ENCODE results near the gene GIT2. TPM values are rescaled to one million over a fixed set of nuclear protein-coding genes. Genes with fewer than 3 reads are reported as not detected.

Gene GIT2
- total RNA-seq, 1 experiment from 2014 or later, result 23.0 TPM

- no peak for DNase-seq (ENCODE audit: extremely low read depth, low read depth)
Measured at GRCh38 chr12:110007881-110008280, 11.7 kb upstream of the GIT2 start.

GRCh38 chr12:110006115-110006514 lies 9.9 kb upstream of the GIT2 start:
- no peak for DNase-seq (ENCODE audit: extremely low read depth, low read depth)

- no peak for DNase-seq (ENCODE audit: extremely low read depth, low read depth)
Measured at GRCh38 chr12:110005319-110005973, 9.3 kb upstream of the GIT2 start.

- DNase-seq (ENCODE audit: extremely low read depth, low read depth), result no peak
Measured at GRCh38 chr12:110004598-110004997, 8.4 kb upstream of the GIT2 start.

- no peak for DNase-seq (ENCODE audit: extremely low read depth, low read depth)
Measured at GRCh38 chr12:110002676-110003515, 6.7 kb upstream of the GIT2 start.

- DNase-seq (ENCODE audit: extremely low read depth, low read depth), result no peak
Measured at GRCh38 chr12:110001596-110001995, 5.4 kb upstream of the GIT2 start.

- DNase-seq (ENCODE audit: extremely low read depth, low read depth), result no peak
Measured at GRCh38 chr12:109999983-110000505, 3.9 kb upstream of the GIT2 start.

- no peak for DNase-seq (ENCODE audit: extremely low read depth, low read depth)
Measured at GRCh38 chr12:109999649-109999971, 3.4 kb upstream of the GIT2 start.

- DNase-seq (ENCODE audit: extremely low read depth, low read depth), result peak; percentile 89
Measured at GRCh38 chr12:109998904-109999648, 2.9 kb upstream of the GIT2 start, which contains the start of gene ANKRD13A. TSS of gene ANKRD13A (plus strand) at chr12:109999430. CDS start at chr12:109999689, 259 bp downstream.

GRCh38 chr12:109998241-109998903 lies 2.2 kb upstream of the GIT2 start:
- no peak for DNase-seq (ENCODE audit: extremely low read depth, low read depth)

GRCh38 chr12:109997393-109997792 lies 1.2 kb upstream of the GIT2 start:
- DNase-seq (ENCODE audit: extremely low read depth, low read depth), result no peak

GRCh38 chr12:109996483-109996853 lies 300 bp upstream of the GIT2 start:
- DNase-seq (ENCODE audit: extremely low read depth, low read depth), result no peak

GRCh38 chr12:109995361-109995685 lies 845 bp downstream of the GIT2 start:
- DNase-seq (ENCODE audit: extremely low read depth, low read depth), result no peak

GRCh38 chr12:109994401-109995175 lies 1.6 kb downstream of the GIT2 start:
- no peak for DNase-seq (ENCODE audit: extremely low read depth, low read depth)

GRCh38 chr12:109993091-109993490 lies 3.1 kb downstream of the GIT2 start:
- no peak for DNase-seq (ENCODE audit: extremely low read depth, low read depth)

GRCh38 chr12:109991586-109991985 lies 4.6 kb downstream of the GIT2 start:
- no peak for DNase-seq (ENCODE audit: extremely low read depth, low read depth)

- DNase-seq (ENCODE audit: extremely low read depth, low read depth), result no peak
Measured at GRCh38 chr12:109989380-109989779, 6.8 kb downstream of the GIT2 start.

GRCh38 chr12:109988903-109989302 lies 7.3 kb downstream of the GIT2 start:
- no peak for DNase-seq (ENCODE audit: extremely low read depth, low read depth)

- DNase-seq (ENCODE audit: extremely low read depth, low read depth), result no peak
Measured at GRCh38 chr12:109988274-109988673, 7.9 kb downstream of the GIT2 start.

GRCh38 chr12:109987615-109988014 lies 8.6 kb downstream of the GIT2 start:
- DNase-seq (ENCODE audit: extremely low read depth, low read depth), result no peak

All from NCI-H460 (cell line).